Neural progenitor cell (in vitro differentiated cells): ENCODE data around the gene ROPN1B.

Experiments
- CTCF ChIP-seq: fragments of 200-600 bp; sonication (generic); IDR thresholded peaks from 2 replicates; pipeline ENCODE4 v1.5.1; 2017; ENCODE audit warnings: antibody characterized with exemption, mild to moderate bottlenecking
- EZH2 ChIP-seq: fragments of 200-600 bp; sonication (generic); IDR thresholded peaks from 2 replicates; pipeline ENCODE4 v1.6.1; 2017; ENCODE audit warnings: antibody characterized with exemption, mild to moderate bottlenecking, moderate library complexity
- EZH2phosphoT487 ChIP-seq: fragments of 200-600 bp; sonication (generic); IDR thresholded peaks from 2 replicates; pipeline ENCODE4 v1.6.1; 2017; ENCODE audit warnings: antibody characterized with exemption

DNA sequence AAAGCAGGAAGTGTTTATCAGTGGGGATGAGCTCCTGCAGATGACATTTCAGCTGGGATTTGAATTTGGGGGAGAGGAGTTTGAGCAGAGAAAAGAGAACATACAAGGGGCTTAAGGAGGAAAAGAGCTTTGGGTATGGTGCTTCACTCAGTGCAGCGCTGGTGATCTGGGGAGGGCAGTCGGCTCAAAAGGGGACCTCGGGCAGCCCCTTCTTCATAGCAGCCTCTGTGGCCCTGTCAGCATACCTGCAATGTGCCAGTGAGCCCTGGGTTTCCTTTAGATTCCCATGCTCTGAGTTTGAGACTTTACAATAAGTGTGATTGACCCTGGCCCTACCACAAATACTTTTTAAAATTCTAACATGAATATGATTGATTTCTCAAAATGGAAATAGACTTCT, 40.2 kb downstream of the ROPN1B start:
- no peak for TF ChIP-seq CTCF
- TF ChIP-seq EZH2phosphoT487 = no peak
- TF ChIP-seq EZH2 = no peak
